ENCODE results near the gene ARPC5L.
A peak's percentile ranks its signal among the peaks of the same experiment; 100 is the strongest.
"Not testable (repeated sequence)": the region's sequence is repeated elsewhere in the genome, so short reads cannot be mapped to it uniquely, and the experiment has no call there.

Gene ARPC5L

DNA sequence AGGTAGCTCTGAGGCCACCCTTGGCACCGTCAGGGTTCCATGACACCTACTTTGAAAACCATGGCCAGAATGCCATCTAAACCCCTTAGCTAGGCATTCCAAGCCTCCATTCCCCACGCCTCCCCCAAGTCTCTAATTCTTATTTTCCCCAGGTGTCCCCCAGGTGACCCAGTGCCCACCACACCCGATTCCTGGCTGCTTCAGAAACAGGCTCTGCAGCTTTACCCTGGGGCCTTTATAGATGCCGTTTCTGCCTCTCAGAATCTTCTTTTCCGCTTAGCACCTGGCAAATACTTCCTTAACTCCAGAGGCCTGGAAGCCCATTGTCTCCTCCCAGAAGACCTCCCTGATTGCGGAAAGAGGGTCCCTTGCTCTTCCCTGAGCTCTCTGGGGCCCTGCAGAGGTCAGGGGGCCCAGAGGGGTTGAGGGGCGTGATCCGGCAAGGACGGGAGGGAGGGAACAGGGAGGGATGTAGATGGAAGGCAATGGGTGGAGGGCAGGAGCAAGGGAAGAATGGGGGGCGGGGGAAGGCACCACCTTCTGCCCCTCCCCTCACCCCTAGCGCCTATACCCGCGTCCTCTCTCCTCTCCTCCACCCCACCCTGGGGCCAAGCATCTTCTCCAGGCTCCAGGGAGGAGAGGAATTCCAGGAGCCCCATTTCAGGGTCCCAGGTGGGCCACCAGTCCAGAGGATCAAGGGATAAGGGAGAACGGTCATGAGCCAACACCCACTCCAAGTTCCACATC is 20.7 kb upstream of the ARPC5L start:
- DNase-seq (ENCODE audit: low spot score): no peak

DNA sequence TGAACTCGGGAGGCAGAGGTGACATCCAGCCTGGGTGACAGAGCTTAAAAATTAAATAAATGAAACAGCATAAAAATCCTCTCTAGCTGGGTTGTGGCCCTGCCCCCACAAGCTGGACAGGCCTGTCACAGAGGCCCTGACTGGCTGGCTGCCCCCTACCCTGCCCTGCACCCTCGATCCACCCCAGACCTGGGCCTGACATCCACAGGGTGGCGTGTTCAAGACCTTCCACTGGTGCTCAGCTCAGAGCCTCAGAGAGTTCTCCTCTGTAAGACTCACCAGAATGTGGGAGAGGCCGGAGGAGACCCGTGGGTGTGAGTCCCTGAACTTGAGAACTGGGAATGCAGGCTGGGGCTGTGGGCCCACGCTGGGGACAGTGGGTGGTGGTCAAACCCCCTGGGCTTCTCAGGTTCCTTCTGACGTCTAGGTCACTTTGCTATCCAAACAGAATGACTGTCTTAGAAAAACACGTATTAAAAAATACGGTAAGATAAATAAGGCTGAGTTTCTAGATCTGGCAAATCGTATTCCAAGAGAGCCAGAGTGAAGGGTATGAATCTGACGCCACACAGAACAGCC is 18.4 kb upstream of the ARPC5L start:
- no peak for DNase-seq (ENCODE audit: low spot score)

DNA sequence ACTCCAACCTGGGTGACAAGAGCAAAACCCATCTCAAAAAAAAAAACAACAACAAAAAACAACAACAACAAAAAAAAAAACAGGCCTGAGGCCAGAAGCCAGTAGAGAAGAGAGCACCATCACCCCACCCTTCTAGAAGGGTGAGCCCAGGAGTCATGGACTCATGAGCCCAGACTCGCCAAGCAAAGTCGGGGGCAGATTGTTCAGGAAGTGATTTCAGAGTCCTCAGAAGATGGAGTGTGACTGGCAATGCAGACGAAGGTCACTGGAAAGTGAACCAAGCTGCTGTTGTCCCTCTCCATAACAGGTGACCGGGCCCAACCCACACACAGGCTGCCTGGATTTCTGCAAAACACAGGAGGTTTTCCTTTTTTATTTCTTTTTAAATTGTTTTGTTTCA is 17.6 kb upstream of the ARPC5L start:
- no peak for DNase-seq (ENCODE audit: low spot score)

DNA sequence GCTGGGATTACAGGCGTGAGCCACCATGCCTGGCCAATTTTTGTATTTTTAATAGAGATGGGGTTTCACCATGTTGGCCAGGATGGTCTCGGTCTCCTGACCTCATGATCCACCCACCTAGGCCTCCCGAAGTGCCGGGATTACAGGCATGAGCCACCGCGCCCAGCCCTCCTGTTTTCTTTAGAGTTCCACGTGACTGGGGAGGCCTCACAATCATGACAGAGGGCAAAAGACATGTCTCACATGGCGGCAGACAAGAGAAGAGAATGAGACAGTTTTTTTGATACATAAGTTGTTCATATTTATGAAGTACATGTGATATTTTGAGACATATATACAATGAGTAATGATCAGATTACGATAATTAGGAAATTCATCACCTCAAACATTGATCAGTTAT is 15.5 kb upstream of the ARPC5L start:
- DNase-seq (ENCODE audit: low spot score): not testable (repeated sequence)

DNA sequence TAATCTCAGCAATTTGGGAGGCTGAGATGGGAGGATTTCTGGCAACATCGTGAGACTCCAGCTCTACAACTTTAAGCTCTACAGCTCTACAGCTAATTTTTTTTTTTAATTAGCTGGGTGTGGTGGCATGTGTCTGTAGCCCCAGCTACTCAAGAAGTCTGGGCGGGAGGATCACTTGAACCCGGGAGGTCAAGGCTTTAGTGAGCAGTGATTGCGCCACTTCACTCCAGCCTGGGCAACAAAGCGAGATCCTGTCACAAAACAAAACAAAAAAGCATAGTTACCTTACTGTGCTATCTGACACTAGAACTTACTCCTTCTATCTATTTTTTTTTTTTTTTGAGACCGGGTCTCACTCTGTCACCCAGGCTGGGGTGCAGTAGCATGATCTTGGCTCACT is 15.0 kb upstream of the ARPC5L start:
- DNase-seq (ENCODE audit: low spot score): no peak

DNA sequence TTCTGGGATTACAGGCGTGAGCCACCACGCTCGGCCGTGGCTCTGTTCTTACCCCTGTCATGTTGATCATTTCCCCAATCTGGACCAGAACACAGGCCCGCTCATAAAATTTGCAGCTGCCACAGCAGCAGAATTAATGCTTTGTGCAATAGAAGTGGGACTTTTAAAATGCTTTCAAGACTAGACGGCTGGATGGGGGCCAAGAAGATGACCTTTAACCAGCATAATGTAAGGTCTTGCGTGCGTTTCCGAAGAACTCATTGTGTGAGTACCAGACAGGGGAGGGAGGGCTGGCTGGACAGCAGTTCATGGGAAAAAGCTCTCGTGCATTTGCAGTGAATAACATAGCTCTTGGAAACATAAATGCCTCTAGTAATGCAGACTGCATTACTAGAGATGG is 12.1 kb upstream of the ARPC5L start:
- peak; percentile 97 for DNase-seq (ENCODE audit: low spot score)

DNA sequence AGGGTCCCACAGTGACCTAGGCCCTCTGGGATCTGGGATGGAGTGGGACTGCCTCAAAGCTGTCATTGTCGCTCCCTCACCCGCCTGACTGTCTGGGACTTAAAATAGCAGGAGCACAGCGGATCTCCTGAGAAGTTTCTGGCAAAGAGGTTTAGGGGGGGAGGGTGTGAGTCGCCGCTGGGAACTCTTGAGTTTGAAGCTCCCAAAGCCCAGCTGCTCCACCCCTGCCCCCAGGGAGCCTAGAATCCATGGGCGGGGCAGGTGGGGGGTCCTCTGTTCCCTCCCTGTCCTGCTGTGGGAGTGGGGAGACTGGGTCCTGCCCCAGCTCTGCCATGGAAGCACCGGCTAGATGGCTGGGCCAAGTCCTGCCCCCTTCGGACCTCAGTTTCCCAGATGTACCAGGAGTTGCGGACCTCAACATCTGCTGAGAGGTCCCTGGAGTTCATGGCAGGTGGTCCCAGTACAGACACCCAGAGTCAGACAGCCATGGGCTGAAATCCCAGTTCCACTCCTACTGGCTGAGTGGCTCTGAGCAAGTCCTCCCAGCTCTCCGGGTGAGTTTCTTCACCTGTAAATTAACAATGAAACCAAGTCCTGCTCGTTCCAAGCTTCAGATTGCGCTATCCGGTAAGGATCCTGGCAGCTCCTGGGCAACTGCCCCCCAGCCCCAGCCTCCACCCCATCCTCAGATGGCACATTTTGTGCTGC is 9.7 kb upstream of the ARPC5L start:
- DNase-seq (ENCODE audit: low spot score): no peak

DNA sequence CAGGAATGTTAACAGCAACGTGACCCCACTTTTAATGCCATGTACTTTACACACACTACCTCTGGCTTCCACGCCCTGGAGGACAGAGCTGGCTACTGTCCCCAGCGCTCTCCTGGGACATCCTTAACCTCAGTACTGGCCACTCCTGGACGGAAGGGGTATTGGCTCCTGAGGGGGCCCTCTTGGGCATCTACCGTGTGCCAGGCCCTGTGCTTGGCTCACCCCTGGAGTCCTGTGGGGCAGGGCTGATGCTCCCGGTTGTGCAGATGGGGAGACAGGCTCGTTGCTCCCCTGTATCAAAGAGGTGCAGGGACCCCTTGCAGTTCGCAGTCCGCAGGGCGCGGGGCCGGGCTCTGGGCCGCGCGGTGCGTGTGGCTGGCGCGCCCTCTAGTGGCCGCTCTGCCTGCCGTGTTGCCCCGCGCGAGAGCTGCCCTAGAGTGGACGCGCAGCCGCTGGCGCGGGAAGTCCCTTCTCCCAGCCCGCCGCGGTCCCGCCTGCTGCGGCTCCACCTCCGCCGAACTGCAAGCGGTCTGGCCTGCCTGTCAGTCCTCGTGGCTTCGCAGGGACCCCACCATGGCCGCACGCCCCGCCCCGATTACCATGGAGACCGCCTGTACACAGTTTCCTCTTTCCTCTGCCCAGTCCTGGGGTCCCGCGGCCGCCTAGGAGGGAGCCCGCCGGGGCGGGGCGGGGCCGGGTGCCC is 8.9 kb upstream of the ARPC5L start, which contains the start of gene WDR38:
WDR38 (plus strand) TSS at position 632 of the 703 bp plus-strand sequence. CDS start 72 bp downstream, outside the sequence.
- peak; percentile 90 for DNase-seq (ENCODE audit: low spot score)

DNA sequence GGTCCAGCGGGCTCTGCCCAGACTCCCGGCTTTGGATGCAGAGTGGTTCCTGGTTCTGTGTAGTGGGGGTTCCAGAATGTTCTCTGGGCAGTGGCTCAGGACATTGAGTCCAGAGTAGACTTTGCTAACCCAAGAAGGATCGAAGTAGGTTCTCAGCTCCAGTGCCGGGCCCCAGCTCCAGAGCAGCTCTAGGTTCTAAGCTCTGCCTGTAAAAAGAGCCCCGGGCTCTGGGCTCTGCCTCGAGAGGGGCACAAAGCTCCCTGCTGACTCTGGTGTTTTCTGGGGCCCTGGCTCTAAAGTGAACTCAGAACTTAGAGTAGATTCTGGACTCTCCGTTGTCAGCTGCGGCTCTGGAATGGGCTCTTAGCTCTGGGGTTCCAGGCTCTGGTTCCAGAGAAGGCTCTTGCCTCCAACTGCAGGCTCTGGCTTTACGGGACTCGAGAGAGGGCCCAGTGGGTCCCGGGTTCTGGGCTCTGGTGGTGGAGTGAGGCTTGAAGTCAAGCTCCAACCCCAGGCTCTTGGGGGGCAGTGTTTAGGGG is 8.3 kb upstream of the ARPC5L start:
- no peak for DNase-seq (ENCODE audit: low spot score)

DNA sequence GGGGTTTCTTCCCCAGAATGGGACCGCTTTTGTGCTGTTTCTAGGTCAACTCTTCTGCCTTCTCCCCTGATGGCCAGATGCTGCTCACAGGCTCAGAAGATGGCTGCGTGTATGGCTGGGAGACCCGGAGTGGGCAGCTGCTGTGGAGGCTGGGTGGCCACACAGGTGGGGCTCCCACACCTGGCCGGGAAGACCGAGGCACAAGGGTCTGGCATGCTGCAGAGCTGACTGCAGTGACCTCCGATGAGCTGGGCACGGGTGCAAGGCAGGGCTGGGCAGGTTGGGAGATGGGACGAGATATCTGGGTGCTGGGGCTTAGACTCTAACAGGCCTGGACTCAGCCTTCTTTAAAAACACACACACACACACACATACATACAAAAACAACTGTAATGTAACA is 7.8 kb upstream of the ARPC5L start:
- no peak for DNase-seq (ENCODE audit: low spot score)

DNA sequence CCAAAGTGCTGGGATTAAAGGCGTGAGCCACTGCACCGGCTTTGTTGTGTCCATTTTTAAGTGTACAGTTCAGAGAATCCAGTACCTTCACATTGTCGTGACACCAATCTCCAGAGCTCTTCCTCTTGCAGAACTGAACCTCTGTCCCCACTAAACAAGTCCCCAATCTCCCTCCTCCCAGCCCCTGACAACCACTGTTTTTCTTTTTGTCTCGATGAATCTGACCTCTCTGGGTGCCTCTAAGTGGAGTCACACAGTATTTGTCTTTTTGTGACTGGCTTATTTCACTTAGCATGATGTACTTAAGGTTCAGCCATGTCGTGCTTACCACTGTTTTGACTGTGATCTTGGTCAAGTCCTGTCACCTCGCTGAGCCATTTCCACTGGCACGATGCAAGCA is 7.1 kb upstream of the ARPC5L start:
- DNase-seq (ENCODE audit: low spot score): no peak

DNA sequence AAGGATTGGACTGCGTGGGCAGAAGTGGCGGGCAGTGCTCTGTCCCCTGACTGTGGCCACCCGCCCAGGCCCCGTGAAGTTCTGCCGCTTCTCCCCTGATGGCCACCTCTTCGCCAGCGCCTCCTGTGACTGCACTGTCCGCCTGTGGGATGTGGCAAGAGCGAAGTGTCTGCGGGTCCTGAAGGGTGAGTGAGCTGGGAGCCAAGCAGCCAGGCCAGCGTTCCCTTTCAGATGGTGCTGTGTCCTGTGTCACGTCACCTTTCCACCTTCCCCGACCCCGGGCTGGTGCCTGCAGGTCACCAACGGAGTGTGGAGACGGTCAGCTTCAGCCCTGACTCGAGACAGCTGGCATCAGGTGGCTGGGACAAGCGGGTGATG is 6.4 kb upstream of the ARPC5L start:
- DNase-seq (ENCODE audit: low spot score): no peak

DNA sequence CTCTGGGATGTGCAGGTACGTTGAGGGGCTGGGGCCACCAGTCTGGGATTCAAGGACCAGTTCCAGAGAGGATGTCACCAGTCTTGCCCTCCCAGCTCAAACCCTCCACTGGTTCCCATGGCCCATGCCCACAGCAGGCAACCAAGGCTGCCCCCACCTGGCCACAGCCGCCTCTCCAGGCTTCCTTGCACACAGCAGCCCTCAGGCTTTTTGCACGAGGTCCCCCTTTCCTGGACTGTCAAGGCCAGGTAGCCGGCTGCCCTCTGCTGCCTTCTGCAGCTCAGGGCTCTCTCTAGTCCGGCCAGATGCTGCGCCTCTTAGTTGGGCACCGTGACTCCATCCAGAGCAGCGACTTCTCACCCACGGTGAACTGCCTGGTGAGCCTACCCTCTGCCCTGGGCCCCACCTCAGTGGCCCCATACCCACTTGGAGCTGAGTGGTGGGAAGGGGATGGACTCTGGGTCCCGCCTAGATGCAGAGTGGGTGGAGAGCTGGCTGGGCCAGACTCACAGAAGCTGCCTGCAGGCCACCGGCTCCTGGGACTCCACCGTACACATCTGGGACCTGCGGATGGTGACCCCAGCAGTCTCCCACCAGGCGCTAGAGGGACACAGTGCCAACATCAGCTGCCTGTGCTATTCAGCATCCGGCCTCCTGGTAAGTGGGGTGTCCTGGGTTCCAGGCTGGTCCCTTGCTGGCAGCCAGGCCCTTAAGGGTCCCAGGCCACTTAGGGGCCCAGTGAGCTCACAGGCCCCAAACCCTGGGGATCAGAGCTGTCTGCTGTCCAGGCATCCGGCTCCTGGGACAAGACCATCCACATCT is 5.8 kb upstream of the ARPC5L start:
- no peak for DNase-seq (ENCODE audit: low spot score)

DNA sequence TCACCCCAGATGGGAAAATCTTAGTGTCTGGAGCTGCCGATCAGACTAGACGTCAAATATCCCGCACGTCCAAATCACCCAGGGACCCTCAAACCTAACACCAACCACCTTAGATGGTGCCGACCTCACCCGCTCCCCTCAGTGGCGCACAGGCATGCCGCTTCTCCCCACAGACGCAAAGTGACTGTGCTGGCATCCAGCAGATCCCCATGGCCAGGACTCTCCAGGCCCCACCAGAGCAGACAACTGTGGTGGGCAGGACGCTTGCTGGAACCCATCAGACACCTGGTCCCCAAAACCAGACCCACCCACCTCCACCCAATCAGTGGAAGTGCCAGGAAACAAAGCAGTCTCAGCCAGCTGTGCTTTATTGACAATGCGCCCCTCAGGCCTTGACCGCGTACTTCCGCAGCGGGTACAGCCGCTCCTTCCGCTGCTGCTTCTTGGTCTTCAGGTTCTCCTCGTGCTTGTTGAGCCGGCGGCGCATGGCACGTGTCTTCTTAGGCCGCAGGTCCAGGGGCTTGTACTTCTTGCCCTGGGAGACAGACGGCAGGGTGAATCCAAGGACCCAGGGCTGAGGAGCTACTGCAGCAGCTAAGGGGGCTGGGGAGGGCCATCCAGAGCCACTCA is 4.3 kb upstream of the ARPC5L start:
- DNase-seq (ENCODE audit: low spot score): no peak

DNA sequence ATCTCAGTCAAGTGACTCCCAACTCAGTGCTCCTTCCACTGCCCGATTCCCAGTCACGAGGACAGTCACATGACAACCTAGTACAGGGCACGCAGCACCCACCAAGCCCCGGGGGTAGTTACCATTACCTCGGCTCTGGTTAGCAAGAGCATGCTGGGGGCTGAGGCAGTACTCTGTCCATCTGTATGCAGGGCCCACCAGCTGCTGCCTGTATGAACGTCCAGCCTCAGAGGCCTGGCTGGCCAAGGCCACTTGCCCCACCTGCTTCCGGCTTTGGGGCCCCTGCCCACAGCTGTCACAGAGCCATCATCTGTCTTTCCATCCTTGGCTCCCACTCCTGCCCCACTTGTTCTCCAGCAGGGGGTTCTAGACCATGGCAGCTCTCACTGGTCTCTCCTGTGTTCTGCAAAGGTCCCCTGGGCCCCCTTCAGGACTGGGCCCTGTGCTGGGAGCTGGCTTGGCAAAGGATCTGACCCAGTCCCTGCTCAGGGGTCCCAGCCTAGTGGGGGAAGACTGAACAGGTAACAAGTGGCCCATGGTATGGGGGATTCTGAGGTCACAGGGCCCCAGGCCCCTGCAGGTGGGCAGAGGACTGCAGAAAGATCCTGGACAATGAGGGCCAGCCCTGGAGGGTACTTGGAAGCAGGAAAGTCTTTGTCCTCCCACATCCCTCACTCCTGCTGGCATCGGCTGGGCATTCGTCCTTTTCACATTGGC is 3.4 kb upstream of the ARPC5L start:
- DNase-seq (ENCODE audit: low spot score): no peak

DNA sequence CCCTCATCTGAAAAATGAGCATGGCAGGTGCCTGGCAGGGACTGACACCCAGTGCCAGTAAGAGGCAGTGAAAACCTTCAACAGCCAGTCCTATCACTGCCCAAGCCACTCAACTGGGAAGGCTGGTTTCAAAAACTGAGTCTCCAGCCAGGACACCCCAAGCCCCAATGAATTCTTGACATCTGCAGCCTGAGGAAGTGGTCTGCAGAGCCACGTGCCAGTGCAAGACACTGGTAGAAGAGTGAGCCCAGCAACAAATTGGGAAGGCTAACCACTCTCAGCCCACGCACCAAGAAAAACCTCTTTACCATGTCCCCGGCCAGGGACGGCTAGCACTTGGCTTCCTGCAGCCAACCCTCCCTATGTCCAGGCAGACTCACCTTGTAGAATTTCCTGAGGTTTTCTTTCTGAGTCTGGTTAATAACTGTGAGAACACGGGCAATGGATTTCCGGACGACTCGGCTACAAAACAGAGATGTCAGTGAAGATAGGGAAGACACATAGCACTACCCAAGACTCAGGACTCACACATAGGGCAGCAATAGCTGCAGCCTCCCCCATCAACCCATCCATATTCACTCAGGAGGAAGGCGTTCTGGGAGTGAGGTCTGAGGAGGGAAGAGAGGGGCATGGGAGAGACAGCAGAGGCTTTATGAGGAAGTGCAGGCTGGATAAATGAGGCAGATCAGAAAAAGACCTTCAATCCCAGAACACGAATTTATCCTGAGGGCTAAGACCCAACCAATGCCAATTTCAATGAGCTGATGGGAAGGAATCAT is 1.9 kb upstream of the ARPC5L start:
- DNase-seq (ENCODE audit: low spot score): no peak

DNA sequence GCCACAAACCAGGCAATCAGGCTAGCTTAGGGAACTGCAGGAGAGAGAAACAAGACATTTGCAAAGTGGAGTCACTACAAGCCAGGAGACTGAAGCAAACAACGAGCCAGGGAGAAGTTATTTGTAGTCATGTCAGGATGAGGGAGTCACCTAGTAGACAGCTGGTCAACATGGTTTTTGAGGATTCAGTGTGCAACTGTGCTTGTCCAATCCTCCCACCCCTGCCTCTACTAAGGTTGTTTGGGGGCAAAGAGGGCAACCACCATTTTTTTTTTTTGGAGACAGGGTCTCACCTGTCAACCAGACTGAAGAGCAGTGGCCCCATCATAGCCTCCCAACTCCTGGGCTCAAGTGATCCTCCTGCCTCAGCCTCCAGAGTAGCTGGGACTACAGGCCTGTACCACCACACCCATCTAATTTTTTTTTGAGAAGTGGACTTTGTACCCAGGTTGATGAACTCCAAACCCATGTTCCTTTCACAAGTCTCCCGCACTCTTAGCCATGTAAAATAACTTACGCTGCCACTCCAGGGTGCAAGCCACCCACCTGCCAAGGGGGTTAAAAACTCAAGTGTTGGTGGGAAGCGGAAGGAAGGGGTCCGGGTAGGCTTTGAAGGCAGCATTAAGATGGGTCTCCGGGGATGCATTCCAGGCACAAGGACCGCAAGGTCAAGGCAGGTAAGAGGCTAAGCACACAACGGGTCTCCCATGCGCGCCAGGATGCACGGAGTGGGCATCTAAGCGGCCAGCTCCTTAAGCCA is 1.2 kb upstream of the ARPC5L start:
- DNase-seq (ENCODE audit: low spot score): no peak

DNA sequence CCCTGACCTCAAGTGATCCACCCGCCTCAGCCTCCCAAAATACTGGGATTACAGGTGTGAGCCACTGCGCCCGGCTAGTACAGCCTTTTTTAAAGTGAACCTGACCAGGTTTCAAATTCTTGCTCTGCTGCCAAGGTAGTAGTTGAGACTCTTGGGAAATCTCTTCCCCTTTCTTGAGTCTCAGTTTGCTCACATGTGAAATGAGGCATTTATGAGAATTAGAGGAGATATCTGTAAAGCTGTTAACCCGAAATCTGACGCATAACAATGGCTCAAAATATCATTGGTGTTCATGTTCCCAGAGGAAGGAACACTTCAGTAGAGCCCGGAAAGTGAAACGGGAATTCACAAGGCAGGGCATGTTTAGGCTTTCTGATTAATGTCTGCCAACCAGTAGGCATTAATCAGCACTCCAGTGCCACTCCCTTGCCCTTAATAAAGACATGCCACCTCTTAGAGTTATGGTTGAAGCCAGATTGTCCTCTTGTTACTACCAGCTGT is 1.5 kb downstream of the ARPC5L start:
- DNase-seq (ENCODE audit: low spot score): no peak

All from COLO829 (cell line).